ENCODE data around the gene TOB1.
A peak's percentile ranks its signal among the peaks of the same experiment; 100 is the strongest.

Gene TOB1

GRCh38 chr17:50866261-50866949, at the start of gene TOB1:
Gene TOB1 (minus strand): TSS chr17:50866354. CDS start chr17:50864017, 2,337 bp downstream.
- Histone ChIP-seq H3K4me2 (peak within 1 kb of the TSS; percentile 87 to 97 (median 91)), H3K9ac (peak within 1 kb of the TSS; percentile 89 to 99 (median 96)), H3K36me3 (peaks cover 15 to 26% (median 20%) of the 10 kb centered on the region in 11 experiments; a peak in 21 of 22 replicates), H3K27ac (peak within 1 kb of the TSS; percentile 87 to 98 (median 94)), H3K9me3 (replicated peaks in 1 of 11) (no peaks in the 10 kb centered on the region), H3K4me1 (peaks cover 42 to 58% (median 50%) of the 10 kb centered on the region in 10 experiments), H3K27me3 (no peaks in the 10 kb centered on the region), H3K4me3 (peak within 1 kb of the TSS; percentile 91 to 100 (median 96)), H4K20me1 (peaks cover 30 to 45% (median 38%) of the 10 kb centered on the region in 11 experiments)
- no peak for TF ChIP-seq Cebpa-rat (IDR thresholded peaks at IDR 0.05)

GRCh38 chr17:50914505-50915063, 48.4 kb upstream of the TOB1 start:
- Histone ChIP-seq H3K27me3 (no peaks in the 10 kb centered on the region), H3K9ac (no peak overlapping the region), H3K27ac (peak overlapping the region in 5 of 11 experiments; percentile 14 to 27 (median 17); a peak in 4 of 22 replicates), H3K36me3 (no peaks in the 10 kb centered on the region), H3K4me1 (peaks cover 56 to 94% (median 67%) of the 10 kb centered on the region in 10 experiments), H3K9me3 (replicated peaks in 1 of 11) (no peaks in the 10 kb centered on the region), H3K4me3 (no peak overlapping the region), H4K20me1 (no peaks in the 10 kb centered on the region), H3K4me2 (peak overlapping the region in 1 of 11 experiments; percentile 21; a peak in 3 of 22 replicates)
- no peak for TF ChIP-seq Cebpa-rat (IDR thresholded peaks at IDR 0.05)

- TF ChIP-seq Cebpa-rat (IDR thresholded peaks at IDR 0.05), result no peak
- Histone ChIP-seq H3K4me1 (peaks cover 48 to 94% (median 65%) of the 10 kb centered on the region in 10 experiments), H3K27ac (peak overlapping the region in 2 of 11 experiments; percentile 24 to 37; a peak in 1 of 22 replicates), H3K4me2 (peak overlapping the region in 1 of 11 experiments; percentile 47; a peak in 1 of 22 replicates), H3K9me3 (replicated peaks in 1 of 11) (no peaks in the 10 kb centered on the region), H4K20me1 (no peaks in the 10 kb centered on the region), H3K36me3 (no peaks in the 10 kb centered on the region), H3K9ac (no peak overlapping the region), H3K27me3 (no peaks in the 10 kb centered on the region), H3K4me3 (no peak overlapping the region)
Observed at GRCh38 chr17:50913120-50913519, 47.0 kb upstream of the TOB1 start.

GRCh38 chr17:50911890-50912289, 45.7 kb upstream of the TOB1 start:
- Histone ChIP-seq H3K4me3 (no peak overlapping the region), H3K4me1 (peaks cover 36 to 92% (median 57%) of the 10 kb centered on the region in 10 experiments), H3K9me3 (replicated peaks in 1 of 11) (no peaks in the 10 kb centered on the region), H3K4me2 (peak overlapping the region in 8 of 11 experiments; percentile 21 to 97 (median 86); a peak in 10 of 22 replicates), H3K27me3 (no peaks in the 10 kb centered on the region), H3K9ac (0 out of 22 replicates have a peak overlapping the region, but pooled peaks of 1 of the 11 experiments have one; percentile 15), H3K27ac (peak overlapping the region in 6 of 11 experiments; percentile 70 to 87 (median 80); a peak in 12 of 22 replicates), H3K36me3 (no peaks in the 10 kb centered on the region), H4K20me1 (no peaks in the 10 kb centered on the region)
- no peak for TF ChIP-seq Cebpa-rat (IDR thresholded peaks at IDR 0.05)

GRCh38 chr17:50911450-50911849, 45.3 kb upstream of the TOB1 start:
- Histone ChIP-seq H3K4me3 (no peak overlapping the region), H4K20me1 (no peaks in the 10 kb centered on the region), H3K4me2 (peak overlapping the region in 9 of 11 experiments; percentile 60 to 97 (median 84); a peak in 14 of 22 replicates), H3K9me3 (replicated peaks in 1 of 11) (no peaks in the 10 kb centered on the region), H3K27ac (peak overlapping the region in 8 of 11 experiments; percentile 59 to 87 (median 74); a peak in 14 of 22 replicates), H3K4me1 (peaks cover 32 to 87% (median 53%) of the 10 kb centered on the region in 10 experiments), H3K27me3 (no peaks in the 10 kb centered on the region), H3K9ac (peak overlapping the region in 1 of 11 experiments; percentile 64; a peak in 1 of 22 replicates), H3K36me3 (no peaks in the 10 kb centered on the region)
- TF ChIP-seq Cebpa-rat (IDR thresholded peaks at IDR 0.05), result no peak

- peak overlapping the region; percentile 5 to 87 (median 70); a peak in 20 of 22 replicates for H3K27ac ChIP-seq
- no peaks in the 10 kb centered on the region for H3K9me3 ChIP-seq (replicated peaks in 1 of 11)
- peak overlapping the region; percentile 60 to 97 (median 82) for H3K4me2 ChIP-seq
- H3K4me1 ChIP-seq, result peaks cover 37 to 85% (median 60%) of the 10 kb centered on the region in 10 experiments
- no peaks in the 10 kb centered on the region for H4K20me1 ChIP-seq
- peak overlapping the region in 9 of 11 experiments; percentile 17 to 75 (median 55); a peak in 15 of 22 replicates for H3K9ac ChIP-seq
- H3K27me3 ChIP-seq, result no peaks in the 10 kb centered on the region
- H3K36me3 ChIP-seq, result no peaks in the 10 kb centered on the region
- H3K4me3 ChIP-seq, result peak overlapping the region in 1 of 10 experiments; percentile 55; a peak in 2 of 20 replicates
- 0 out of 22 replicates have a peak, but pooled peaks of 1 of the 11 experiments have one; percentile 28 for TF ChIP-seq Cebpa-rat (IDR thresholded peaks at IDR 0.05)
Observed at GRCh38 chr17:50909765-50910605, 43.8 kb upstream of the TOB1 start.

- Histone ChIP-seq H3K9ac (peak overlapping the region in 7 of 11 experiments; percentile 17 to 75 (median 64); a peak in 9 of 22 replicates), H4K20me1 (no peaks in the 10 kb centered on the region), H3K4me2 (peak overlapping the region; percentile 60 to 97 (median 82); a peak in 21 of 22 replicates), H3K9me3 (replicated peaks in 1 of 11) (no peaks in the 10 kb centered on the region), H3K27ac (peak overlapping the region in 10 of 11 experiments; percentile 35 to 87 (median 72); a peak in 17 of 22 replicates), H3K4me3 (0 out of 20 replicates have a peak overlapping the region, but pooled peaks of 1 of the 10 experiments have one; percentile 55), H3K4me1 (peaks cover 45 to 86% (median 68%) of the 10 kb centered on the region in 10 experiments), H3K36me3 (no peaks in the 10 kb centered on the region), H3K27me3 (no peaks in the 10 kb centered on the region)
- TF ChIP-seq Cebpa-rat (IDR thresholded peaks at IDR 0.05), result no peak
Observed at GRCh38 chr17:50908860-50909764, 43.0 kb upstream of the TOB1 start.
